ENCODE data around the gene PDE4D. TPM values are rescaled to one million over a fixed set of nuclear protein-coding genes. Genes with fewer than 3 reads are reported as not detected.

PDE4D gene
- 2.9 and 3.6 TPM in 2 replicates for total RNA-seq (ENCODE audit: low replicate concordance)

GRCh38 chr5:59893429-59894227 is at the start of gene PDE4D:
Gene PDE4D, minus strand, starts transcription at chr5:59893726.

